ENCODE results near the gene CEP112. TPM values are rescaled to one million over a fixed set of nuclear protein-coding genes. Genes with fewer than 3 reads are reported as not detected.

Gene CEP112
- total and polyA plus RNA-seq, 4 donors, result 1.1 to 4.9 (median 1.4) TPM

DNA sequence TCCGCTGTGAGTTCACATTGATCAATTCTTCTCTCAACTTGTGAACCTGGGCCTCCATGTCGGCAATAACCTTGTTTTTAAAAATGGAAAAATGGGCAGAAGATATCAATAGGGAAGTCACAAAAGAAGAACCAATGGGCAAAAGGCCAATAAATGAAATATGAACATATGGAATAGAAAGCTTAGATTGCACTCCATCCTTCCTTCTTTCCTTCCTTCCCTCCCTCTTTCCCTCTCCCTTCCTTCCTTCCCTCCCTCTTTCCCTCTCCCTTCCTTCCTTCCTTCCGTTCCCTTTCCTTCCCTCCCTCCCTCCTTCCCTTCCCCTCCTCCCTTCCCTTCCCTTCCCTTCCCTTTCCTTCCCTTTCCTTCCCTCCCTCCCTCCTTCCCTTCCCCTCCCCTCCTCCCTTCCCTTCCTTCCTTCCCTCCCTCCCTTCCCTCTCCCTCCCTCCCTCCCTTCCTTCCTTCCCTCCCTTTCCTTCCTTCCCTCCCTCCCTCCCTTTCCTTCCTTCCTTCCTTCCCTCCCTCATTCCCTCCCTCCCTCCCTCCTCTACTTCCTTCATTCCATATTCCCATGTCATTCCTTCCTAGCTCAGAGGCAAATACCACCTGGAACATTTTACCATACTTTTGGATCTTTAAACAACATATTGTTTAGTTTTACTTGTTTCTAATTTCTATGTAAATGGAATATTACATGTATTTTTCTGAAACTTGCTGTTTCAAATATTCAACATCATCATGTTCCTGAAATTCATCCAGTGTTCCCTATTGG is 339.8 kb downstream of the CEP112 start:
- H3K36me3 ChIP-seq (ENCODE audit: control insufficient read depth in 4 of 4, insufficient read depth in 3 of 4, low read depth in 1 of 4, low read length in 3 of 4), result peaks cover 0 to 3% (median 0%) of the 10 kb centered on the region in 4 donors
- no peak for DNase-seq (ENCODE audit: low spot score)

DNA sequence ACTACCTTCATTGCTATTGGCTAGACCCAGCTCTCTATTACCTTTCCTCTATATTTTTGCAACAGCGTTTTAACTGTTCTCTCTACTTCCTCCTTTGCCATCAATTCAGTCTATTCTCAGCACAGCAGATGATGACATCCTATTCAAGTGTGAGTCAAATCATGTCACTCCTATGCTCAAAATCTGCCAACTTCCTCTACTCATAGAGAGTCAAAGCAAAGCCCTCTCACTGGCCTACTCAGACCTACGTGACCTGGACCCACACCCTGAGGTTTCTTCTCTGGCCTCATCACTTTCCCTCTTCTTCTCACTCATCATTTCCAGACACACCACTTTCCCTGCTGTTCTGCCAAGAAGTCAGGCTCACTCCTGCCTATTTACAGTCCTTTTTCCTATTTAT is 341.4 kb downstream of the CEP112 start:
- Histone ChIP-seq H3K4me3 (ENCODE audit: low read depth in 1 of 3, low read length in 3 of 3) (no peak overlapping the region), H3K9me3 (ENCODE audit: control insufficient read depth in 4 of 4, low read length in 3 of 4) (no peaks in the 10 kb centered on the region), H3K36me3 (ENCODE audit: control insufficient read depth in 4 of 4, insufficient read depth in 3 of 4, low read depth in 1 of 4, low read length in 3 of 4) (peaks cover 0 to 3% (median 0%) of the 10 kb centered on the region in 4 donors), H3K27ac (ENCODE audit: low read depth in 1 of 2, low read length in 2 of 2) (no peak overlapping the region), H3K4me1 (ENCODE audit: control insufficient read depth in 4 of 4, insufficient read depth in 4 of 4, low read length in 3 of 4) (no peaks in the 10 kb centered on the region), H3K9ac (ENCODE audit: low read depth in 1 of 2, low read length in 2 of 2) (no peak overlapping the region), H3K27me3 (ENCODE audit: control insufficient read depth in 4 of 4, insufficient read depth in 4 of 4, low read length in 3 of 4) (no peaks in the 10 kb centered on the region)
- no peak for DNase-seq (ENCODE audit: low spot score)
- WGBS, result 77% methylated on average over 2 of the region's 2 CpGs
- TF ChIP-seq, protein P1, sequence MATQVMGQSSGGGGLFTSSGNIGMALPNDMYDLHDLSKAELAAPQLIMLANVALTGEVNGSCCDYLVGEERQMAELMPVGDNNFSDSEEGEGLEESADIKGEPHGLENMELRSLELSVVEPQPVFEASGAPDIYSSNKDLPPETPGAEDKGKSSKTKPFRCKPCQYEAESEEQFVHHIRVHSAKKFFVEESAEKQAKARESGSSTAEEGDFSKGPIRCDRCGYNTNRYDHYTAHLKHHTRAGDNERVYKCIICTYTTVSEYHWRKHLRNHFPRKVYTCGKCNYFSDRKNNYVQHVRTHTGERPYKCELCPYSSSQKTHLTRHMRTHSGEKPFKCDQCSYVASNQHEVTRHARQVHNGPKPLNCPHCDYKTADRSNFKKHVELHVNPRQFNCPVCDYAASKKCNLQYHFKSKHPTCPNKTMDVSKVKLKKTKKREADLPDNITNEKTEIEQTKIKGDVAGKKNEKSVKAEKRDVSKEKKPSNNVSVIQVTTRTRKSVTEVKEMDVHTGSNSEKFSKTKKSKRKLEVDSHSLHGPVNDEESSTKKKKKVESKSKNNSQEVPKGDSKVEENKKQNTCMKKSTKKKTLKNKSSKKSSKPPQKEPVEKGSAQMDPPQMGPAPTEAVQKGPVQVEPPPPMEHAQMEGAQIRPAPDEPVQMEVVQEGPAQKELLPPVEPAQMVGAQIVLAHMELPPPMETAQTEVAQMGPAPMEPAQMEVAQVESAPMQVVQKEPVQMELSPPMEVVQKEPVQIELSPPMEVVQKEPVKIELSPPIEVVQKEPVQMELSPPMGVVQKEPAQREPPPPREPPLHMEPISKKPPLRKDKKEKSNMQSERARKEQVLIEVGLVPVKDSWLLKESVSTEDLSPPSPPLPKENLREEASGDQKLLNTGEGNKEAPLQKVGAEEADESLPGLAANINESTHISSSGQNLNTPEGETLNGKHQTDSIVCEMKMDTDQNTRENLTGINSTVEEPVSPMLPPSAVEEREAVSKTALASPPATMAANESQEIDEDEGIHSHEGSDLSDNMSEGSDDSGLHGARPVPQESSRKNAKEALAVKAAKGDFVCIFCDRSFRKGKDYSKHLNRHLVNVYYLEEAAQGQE (IDR thresholded peaks at IDR 0.05), result no peak
- TF ChIP-seq RXRA (IDR thresholded peaks at IDR 0.05), result no peak
- no peak for TF ChIP-seq GABPA (IDR thresholded peaks at IDR 0.05 in 1 of 2, conservative IDR thresholded peaks at IDR 0.05 in 1 of 2)
- TF ChIP-seq, protein P2, sequence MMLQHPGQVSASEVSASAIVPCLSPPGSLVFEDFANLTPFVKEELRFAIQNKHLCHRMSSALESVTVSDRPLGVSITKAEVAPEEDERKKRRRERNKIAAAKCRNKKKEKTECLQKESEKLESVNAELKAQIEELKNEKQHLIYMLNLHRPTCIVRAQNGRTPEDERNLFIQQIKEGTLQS (IDR thresholded peaks at IDR 0.05), result no peak
- no peak for TF ChIP-seq RAD21 (IDR thresholded peaks at IDR 0.05)

More for the DNA sequence above, 339.8 kb downstream of the CEP112 start:
- no peak overlapping the region for H3K4me3 ChIP-seq (ENCODE audit: low read depth in 1 of 3, low read length in 3 of 3)
- no peak overlapping the region for H3K9ac ChIP-seq (ENCODE audit: low read depth in 1 of 2, low read length in 2 of 2)
- no peak overlapping the region for H3K27ac ChIP-seq (ENCODE audit: low read depth in 1 of 2, low read length in 2 of 2)
- no peaks in the 10 kb centered on the region for H3K4me1 ChIP-seq (ENCODE audit: control insufficient read depth in 4 of 4, insufficient read depth in 4 of 4, low read length in 3 of 4)
- no peaks in the 10 kb centered on the region for H3K9me3 ChIP-seq (ENCODE audit: control insufficient read depth in 4 of 4, low read length in 3 of 4)
- WGBS, result 96% methylated on average over 2 of the region's 3 CpGs
- no peaks in the 10 kb centered on the region for H3K27me3 ChIP-seq (ENCODE audit: control insufficient read depth in 4 of 4, insufficient read depth in 4 of 4, low read length in 3 of 4)
- no peak for TF ChIP-seq FOXA1 (IDR thresholded peaks at IDR 0.05)
- TF ChIP-seq EGR1 (IDR thresholded peaks at IDR 0.05; ENCODE audit: low read depth in 2 of 2), result no peak
- TF ChIP-seq, protein P2 (IDR thresholded peaks at IDR 0.05), result no peak
- TF ChIP-seq RAD21 (IDR thresholded peaks at IDR 0.05), result no peak
- TF ChIP-seq RXRA (IDR thresholded peaks at IDR 0.05), result no peak
- no peak for TF ChIP-seq NR2F2 (IDR thresholded peaks at IDR 0.05)
- no peak for TF ChIP-seq TAF1 (conservative IDR thresholded peaks at IDR 0.05)
- no peak for TF ChIP-seq HNF4G (IDR thresholded peaks at IDR 0.05)
- no peak for TF ChIP-seq FOXA2 (IDR thresholded peaks at IDR 0.05)
- TF ChIP-seq, protein P3, sequence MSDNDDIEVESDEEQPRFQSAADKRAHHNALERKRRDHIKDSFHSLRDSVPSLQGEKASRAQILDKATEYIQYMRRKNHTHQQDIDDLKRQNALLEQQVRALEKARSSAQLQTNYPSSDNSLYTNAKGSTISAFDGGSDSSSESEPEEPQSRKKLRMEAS (IDR thresholded peaks at IDR 0.05), result no peak

DNA sequence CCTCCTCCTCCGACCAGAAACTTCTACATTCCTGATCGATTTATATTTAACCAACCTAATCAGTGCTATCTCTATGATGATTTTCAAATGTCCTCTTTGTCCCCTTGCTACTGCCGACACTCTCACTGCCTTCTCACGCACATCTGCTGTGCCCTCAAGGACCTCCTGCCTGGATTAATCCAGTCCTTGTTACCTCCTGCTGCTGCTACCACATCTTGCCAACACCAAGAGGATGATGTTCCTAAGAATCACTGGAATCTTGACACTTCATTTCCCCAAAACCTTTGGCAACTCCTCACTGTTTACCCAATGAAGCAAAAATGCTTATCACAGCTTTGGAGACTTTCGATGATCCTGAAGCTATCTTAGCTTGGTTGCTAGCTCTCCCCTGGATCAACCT is 343.2 kb downstream of the CEP112 start:
- Histone ChIP-seq H3K4me1 (ENCODE audit: control insufficient read depth in 4 of 4, insufficient read depth in 4 of 4, low read length in 3 of 4) (no peaks in the 10 kb centered on the region), H3K4me3 (ENCODE audit: low read depth in 1 of 3, low read length in 3 of 3) (no peak overlapping the region), H3K27ac (ENCODE audit: low read depth in 1 of 2, low read length in 2 of 2) (no peak overlapping the region), H3K36me3 (ENCODE audit: control insufficient read depth in 4 of 4, insufficient read depth in 3 of 4, low read depth in 1 of 4, low read length in 3 of 4) (peaks cover 0 to 3% (median 0%) of the 10 kb centered on the region in 4 donors), H3K27me3 (ENCODE audit: control insufficient read depth in 4 of 4, insufficient read depth in 4 of 4, low read length in 3 of 4) (no peaks in the 10 kb centered on the region), H3K9ac (ENCODE audit: low read depth in 1 of 2, low read length in 2 of 2) (no peak overlapping the region), H3K9me3 (ENCODE audit: control insufficient read depth in 4 of 4, low read length in 3 of 4) (no peaks in the 10 kb centered on the region)
- DNase-seq (ENCODE audit: low spot score), result no peak
- WGBS, result 74% methylated on average over 5 of the region's 5 CpGs
- TF ChIP-seq EGR1 (IDR thresholded peaks at IDR 0.05; ENCODE audit: low read depth in 2 of 2), result no peak
- no peak for TF ChIP-seq HNF4G (IDR thresholded peaks at IDR 0.05)
- TF ChIP-seq SP1 (IDR thresholded peaks at IDR 0.05), result no peak
- TF ChIP-seq FOXA2 (IDR thresholded peaks at IDR 0.05), result no peak
- no peak for TF ChIP-seq RXRA (IDR thresholded peaks at IDR 0.05)
- no peak for TF ChIP-seq JUND (IDR thresholded peaks at IDR 0.05)
- no peak for TF ChIP-seq HNF4A (conservative IDR thresholded peaks at IDR 0.05)
- TF ChIP-seq NR2F2 (IDR thresholded peaks at IDR 0.05), result no peak
- TF ChIP-seq RAD21 (IDR thresholded peaks at IDR 0.05), result no peak
- no peak for TF ChIP-seq TAF1 (conservative IDR thresholded peaks at IDR 0.05)

Data from liver (tissue), 9 donors.